Fibroblast of skin of left biceps (primary cell): ENCODE data around the gene DDX1.
"Not testable (repeated sequence)": the region's sequence is repeated elsewhere in the genome, so short reads cannot be mapped to it uniquely, and the experiment has no call there.

Experiments used
- DNase-seq, 2 experiments: peaks; one replicate each; pipeline ENCODE4 v3.0.0-alpha.2; 2013; ENCODE audit warnings: low read depth in 2 of 2

The DDX1 gene

DNA sequence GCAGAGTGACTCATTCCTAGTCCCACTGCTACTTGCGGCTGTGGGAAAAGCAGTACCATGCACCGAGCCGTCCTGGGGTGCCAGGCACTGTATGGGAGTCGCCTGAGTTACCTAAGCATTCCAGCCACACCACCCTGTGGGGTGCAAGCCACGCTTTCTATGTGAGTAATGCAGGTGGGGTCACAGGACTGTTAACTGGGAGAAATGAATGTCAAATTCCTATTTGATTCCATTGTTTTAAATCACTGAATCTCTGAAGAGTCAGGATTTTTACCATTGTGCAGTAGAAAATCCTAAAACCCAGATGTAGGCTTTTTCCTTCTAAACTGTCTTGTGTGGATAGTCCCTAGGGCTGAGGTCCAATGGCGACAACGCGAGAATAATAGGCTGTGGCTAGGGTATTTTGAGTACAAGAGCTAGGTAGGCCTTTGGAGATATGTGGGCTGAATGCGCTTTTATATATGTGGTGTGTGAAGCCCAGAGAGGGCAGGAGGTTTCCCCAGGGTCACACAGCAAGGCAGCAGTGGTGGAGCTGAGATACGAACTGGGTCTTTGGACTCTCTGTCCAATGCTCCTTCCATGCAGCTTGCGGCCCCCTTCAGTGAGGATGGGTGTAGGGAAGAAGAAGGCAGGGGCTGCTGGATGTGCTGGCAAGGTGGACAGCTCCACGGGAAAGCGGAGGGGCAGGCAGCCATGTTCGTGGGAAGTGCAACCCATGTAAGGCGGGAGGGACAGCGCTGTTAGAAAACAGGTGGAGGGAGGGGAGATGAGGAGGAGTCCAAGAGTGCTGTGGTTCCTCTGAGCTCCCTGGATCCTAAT lies 83.2 kb downstream of the DDX1 start:
- DNase-seq = no peak

DNA sequence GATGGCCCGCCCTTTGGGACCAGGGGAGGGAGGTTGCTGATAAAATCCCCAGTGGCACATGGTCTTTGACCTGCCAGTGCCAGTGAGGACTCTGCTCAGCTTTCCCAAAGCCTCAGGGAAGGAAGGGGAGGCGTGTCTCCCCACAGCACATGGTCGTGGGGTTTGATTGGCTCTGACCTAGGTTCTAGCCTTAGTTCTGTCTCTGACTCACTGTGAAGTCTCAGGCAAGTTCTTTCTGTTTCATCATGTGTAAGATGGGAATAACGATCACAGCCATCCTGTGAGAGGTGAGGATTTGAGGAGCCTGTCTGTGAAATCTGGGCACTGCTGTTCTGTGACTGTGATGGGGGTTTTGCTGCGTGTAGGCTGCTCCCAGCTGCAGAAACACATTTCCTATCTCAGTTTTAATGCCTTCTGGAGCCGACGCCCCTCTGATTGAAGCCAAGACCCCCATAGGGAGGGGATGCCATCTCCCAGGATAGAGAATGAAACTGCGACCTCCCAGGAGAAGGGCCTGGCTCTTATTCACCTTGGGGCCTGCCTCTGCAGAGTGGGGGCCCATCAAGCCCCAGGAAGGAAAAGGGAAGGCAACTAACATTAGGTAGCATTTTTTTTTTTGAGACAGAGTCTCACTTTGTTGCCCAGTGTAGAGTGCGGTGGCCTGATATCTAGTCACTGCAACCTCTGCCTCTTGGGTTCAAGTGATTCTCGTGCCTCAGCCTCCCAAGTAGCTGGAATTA lies 84.0 kb downstream of the DDX1 start:
- DNase-seq = no peak

DNA sequence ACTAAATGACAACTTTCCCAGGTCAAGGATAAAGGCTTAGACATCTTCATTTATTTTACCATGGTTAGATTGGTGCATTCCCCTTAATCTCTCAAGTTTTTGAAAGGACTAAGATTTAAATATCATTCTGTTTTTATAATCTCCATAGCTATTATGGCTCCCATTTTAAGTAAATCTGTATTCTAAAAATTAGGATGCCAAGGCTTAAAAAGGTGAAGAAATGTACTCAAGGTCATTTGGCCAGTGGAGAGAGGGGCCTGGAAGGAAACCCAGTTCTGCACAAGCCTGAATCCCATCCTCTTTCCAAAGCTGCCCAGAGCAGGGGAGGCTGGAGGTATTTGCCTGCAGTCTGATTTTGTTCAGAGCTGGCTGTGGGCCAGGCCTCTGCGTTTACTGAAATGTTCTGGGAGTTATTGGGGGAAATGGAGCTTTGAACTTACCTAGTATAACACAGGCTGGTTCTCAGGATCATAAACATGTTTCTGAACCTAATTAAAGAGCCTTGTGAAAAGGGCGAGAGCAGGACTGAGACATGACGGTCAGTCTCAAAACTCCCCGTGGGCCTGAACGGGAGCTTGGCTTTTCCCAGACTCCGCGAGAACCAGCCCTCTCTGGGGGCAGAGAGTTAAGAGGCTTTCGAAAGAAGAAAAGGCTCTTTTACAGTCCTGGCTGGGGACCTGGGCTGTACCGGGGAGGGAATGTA lies 85.6 kb downstream of the DDX1 start:
- no peak for DNase-seq

DNA sequence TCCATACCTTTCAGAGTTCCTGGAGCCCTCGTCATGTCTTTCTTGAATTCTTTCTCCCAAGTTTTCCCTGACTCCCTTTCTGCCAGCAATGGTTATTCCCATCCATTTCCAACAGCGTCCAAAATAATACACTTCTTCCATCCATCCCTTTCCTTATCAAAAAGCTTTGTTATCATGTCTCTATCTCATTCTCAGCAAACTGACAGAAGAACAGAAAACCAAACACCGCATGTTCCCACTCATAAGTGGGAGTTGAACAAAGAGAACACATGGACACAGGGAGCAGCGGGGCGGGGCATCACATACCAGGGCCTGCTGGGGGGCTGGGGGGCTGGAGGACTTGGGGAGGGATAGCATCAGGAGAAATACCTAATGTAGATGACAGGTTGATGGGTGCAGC lies 86.7 kb downstream of the DDX1 start:
- no peak for DNase-seq

DNA sequence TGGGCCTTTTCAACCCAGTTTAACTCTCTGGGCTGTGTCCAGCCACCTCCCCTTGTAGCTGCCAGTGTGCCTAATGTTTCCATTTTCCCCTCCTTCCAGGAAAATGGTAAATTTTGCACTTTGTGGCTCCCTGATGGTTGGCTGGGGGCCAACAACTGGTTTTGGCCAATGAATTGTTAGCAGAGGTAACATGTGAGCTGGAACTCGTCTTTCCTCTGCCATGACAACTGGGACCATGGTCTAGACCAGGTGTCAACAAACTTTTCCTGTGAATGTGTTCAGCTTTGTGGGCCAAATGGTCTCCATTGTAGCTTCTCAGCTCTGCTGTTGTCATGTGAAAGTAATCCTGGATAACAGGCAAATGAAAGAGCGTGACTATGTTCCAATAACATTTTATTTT lies 87.2 kb downstream of the DDX1 start:
- no peak for DNase-seq

DNA sequence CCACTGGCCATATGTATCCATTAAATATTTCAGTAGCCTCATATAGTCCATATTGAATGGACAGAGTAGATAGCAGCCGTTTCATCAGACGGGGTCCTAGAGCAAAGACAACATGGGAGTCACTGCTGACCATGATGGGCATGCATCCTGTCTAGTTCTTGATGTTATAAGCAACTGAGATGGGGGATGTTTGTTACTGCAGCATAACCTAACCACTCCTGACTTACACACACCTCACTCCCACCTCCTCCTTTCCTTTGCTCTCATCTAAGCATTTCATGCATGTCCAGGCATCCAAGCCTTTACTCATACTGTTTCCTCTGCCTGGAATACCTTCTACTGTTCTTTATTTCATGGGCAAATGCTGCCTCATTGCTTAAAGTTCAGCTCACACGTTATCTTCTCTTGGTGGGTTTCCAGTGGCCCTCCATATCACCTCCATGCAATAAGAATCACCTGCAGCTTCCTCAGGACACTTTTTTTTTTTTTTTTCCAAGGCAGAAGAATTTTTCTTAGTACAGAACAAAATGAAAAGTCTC lies 87.8 kb downstream of the DDX1 start:
- DNase-seq = no peak

DNA sequence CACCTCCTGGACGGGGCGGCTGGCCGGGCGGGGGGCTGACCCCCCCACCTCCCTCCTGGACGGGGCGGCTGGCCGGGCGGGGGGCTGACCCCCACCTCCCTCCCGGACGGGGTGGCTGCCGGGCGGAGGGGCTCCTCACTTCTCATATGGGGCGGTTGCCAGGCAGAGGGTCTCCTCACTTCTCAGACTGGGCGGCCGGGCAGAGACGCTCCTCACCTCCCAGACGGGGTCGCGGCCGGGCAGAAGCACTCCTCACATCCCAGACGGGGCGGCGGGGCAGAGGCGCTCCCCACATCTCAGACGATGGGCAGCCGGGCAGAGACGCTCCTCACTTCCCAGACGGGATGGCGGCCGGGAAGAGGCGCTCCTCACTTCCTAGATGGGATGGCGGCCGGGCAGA lies 88.5 kb downstream of the DDX1 start:
- DNase-seq = not testable (repeated sequence)
